ENCODE data around the gene BLVRB. TPM values are rescaled to one million over a fixed set of nuclear protein-coding genes. Genes with fewer than 3 reads are reported as not detected.

The BLVRB gene
- total and polyA plus RNA-seq, 2 of the 8 experiments (the other 6 are each of a cell fraction or from before 2014, with no cell fraction given) = 28.7 to 182 TPM

GRCh38 chr19:40413291-40413845, 52.2 kb downstream of the BLVRB start, which contains the start of gene PRX (continued):
- TF ChIP-seq CHD7 (IDR thresholded peaks at IDR 0.05; ENCODE audit: insufficient replicate concordance, low read length) (no peak), EP300 (IDR thresholded peaks at IDR 0.05; ENCODE audit: borderline replicate concordance in 1 of 2, low read depth in 2 of 2, low read length in 2 of 2) (no peak), JUND (IDR thresholded peaks at IDR 0.05; ENCODE audit: low read length) (peak; percentile 60; the same call in 1 of the 2 replicates), CHD2 (IDR thresholded peaks at IDR 0.05; ENCODE audit: low read length) (peak; percentile 8; the same call in 1 of the 2 replicates), SAP30 (IDR thresholded peaks at IDR 0.05; ENCODE audit: insufficient read depth, insufficient replicate concordance, low read length) (no peak), KDM4A (IDR thresholded peaks at IDR 0.05; ENCODE audit: low read depth, low read length, severe bottlenecking) (no peak), SP1 (IDR thresholded peaks at IDR 0.05; ENCODE audit: low read depth, low read length) (peak; percentile 61; the same call in 1 of the 2 replicates), BACH1 (IDR thresholded peaks at IDR 0.05; ENCODE audit: low read length) (no peak), TBP (IDR thresholded peaks at IDR 0.05; ENCODE audit: low read depth, low read length) (peak; percentile 51; the same call in 1 of the 2 replicates), SIRT6 (IDR thresholded peaks at IDR 0.05; ENCODE audit: low read length) (no peak), CREB1 (IDR thresholded peaks at IDR 0.05) (peak; percentile 83), TAF1 (IDR thresholded peaks at IDR 0.05; ENCODE audit: low read depth, low read length) (peak; percentile 71; the same call in 1 of the 2 replicates)

Data from H1 (cell line).